Measurements from ENCODE around the gene SRSF3.
A peak's percentile ranks its signal among the peaks of the same experiment; 100 is the strongest.
"Not testable (repeated sequence)": the region's sequence is repeated elsewhere in the genome, so short reads cannot be mapped to it uniquely, and the experiment has no call there.

The SRSF3 gene

DNA sequence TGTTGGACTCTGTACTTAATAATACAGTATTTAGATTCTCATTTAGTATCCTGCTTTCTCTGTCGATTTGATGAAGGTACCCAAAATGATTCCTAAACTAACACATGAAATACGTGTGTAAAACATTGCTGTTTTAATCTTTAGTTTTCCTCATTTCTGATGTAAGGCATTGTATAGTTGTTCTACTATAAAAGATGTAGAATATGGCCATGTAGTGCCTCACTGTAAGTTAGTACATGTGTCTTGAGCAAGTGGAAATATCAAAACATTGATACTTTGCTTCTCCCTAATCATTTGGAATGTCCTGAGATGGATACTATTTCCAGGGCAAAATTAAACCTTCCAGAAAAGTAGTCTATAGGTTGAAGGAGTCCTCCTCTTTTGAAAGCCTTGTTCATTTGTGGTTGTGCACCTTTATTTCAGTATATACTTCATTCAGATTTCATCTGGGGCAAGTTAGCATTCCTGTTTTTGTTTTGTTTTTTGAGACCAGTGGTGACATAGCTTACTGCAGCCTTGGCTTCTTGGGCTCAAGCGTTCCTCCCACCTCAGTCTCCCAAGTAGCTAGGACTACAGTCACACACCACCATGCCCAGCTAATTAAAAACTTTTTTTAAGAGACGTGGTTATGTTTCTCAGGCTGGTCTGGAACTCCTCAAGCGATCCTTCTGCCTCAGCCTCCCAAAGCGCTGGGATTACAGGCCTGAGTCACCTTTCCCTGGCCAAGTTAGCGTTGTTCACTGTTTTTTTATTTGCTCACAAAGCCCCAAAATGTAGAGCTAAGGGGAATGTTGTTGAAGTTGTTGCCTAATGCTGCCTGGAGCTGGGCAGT, 11.6 kb downstream of the SRSF3 start:
- no peak for DNase-seq

DNA sequence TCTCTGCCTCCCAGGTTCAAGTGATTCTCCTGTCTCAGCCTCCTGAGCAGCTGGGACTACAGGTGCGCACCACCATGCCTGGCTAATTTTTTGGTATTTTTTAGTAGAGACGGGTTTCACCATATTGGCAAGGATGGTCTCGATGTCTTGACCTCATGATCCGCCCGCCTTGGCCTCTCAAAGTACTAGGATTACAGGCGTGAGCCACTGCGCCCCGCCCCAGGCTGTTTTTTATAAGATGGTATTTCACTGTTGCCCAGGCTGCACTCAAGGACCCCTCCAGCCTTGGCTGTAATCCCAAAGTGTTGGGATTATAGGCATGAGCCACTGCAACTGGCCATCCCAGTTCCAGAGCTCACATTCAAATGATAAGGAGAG, 13.1 kb downstream of the SRSF3 start:
- not testable (repeated sequence) for DNase-seq

DNA sequence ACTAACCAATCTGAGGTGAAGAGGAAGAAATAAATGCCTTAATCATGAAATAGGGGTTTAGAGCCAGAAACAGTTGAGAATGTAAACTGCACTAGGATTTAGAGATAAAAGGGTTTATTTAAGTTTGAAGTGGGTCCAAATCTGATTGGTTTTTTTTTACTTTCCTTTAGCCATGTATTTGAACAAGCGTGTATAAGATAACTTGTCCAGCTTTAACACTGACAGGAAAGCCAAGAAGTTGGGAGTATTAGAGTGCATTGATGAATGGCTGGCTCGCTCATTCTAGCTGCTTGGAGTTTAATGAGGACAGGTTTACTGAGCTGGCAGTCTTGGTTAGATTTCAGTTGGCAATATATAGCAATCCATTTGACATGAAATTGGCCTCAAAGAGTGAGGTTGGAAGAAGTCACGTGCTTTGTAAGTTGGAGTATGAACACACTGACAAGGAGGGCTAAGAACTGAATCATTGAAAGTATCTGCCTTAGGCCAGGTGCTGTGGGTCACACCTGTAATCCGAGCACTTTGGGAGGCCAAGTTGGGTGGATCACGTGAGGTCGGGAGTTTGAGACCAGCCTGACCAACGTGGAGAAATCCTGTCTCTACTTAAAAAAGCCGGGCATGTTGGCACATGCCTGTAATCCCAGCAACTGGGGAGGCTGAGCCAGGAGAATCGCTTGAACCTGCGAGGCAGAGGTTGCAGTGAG, 13.7 kb downstream of the SRSF3 start:
- DNase-seq = no peak

DNA sequence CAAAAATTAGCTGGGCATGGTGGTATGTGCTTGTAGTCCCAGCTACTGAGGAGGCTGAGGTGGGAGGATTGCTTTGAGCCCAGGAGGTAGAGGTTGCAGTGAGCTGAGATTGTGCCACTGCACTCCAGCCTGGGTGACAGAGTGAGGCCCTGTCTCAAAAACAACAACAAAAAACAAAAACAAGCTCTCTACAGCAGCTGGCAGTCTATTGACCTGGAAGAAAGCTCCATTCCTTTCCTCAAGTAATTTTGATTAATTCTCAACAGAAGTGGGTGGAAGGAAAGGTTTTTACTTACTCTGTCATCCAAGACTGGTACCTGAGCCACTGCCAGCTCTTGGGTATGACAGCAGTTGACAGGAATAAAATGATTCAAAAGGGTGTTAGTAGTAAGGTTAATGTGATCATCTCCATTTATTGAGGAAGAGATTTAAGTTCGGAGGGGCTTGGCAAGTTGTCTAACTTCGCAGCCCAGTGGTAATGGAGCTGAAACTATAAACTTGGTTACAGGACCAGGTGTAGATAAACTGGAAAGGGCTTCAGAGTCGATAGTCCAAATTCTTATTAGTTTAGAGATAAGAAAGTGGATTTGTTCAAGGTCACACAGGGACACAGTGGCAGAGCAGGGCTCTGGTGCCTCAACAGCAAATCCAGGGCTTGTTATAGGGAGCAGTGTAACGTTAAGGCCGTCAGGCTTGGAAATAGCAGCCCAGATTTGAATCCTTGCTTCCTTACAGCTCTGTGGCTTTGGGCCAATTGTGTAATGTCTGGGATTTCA, 14.8 kb downstream of the SRSF3 start:
- DNase-seq = no peak

DNA sequence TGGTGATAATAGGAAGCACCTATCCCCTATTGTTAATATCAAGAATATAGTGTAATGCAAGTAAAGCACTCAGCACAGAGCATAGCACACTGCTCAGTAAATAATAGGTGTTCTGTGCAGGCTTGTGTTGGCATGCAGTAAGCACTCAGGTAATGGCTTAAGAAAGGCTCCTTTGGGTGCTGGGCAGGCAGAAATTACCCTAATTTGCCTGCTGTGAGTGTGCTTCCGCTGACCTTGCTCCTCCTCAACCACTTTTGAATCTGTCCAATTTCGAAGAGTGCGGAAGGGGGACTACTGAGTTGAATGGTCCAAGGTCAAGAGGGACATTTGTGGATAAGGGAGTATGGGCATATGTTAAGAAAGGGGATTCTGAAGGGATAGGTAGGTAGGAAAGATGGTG, 15.4 kb downstream of the SRSF3 start:
- DNase-seq = no peak

DNA sequence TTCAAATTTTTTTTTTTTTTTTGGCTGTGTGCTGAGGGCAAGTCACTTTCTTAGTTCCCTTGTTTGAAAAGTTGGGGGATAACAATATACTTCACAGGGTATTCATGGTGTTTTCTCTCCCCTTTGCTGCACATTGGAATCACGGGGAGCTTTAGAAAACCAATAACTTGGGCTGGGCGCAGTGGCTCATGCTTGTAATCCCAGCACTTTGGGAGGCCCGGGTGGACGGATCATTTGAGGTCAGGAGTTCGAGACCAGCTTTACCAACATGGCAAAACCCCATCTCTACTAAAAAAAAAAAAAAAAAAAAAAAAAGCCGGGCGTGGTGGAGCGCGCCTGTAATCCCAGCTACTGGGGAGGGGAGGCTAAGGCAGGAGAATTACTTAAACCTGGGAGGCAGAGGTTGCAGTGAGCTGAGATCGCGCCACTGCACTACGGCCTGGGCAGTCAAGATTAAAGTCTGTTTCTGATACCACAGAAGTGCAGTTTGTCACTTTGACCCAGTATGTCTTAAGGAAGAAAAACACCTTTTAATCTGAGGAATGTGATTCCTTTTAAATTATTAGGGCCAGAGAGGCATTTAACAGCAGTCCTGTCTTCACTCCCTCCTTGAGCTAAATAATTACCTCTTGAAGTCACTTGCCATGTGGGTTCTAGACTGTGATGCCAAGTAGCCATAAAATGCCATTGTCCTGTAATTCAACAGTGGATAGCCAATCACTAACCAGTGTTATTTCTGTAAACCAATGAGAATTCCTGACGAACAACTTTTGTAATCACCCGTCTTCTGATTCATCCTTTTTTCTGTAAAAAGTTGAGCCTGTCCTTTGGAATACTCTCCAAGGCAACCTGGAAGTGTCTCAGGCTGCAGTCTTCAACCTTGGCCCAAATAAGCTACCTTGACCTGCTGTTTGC, 16.1 kb downstream of the SRSF3 start:
- no peak for DNase-seq

DNA sequence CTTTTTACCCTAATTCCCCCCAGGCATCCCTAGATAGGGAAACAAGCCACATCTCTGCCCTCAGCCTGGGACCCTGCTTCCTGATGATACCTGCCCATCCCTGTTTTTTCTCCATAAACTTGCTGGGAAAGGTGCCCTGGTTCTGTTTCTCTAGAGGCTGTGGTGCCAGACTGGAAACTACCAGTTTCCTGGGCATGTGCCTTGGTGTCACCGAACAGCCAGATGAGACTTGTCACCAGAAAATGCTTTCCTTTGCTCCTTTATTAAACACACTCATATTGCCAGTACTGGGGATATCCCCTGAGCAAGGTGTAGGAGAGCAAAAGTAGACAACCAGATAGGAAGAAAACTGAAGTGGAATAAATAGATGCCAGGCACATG, 16.8 kb downstream of the SRSF3 start:
- no peak for DNase-seq

DNA sequence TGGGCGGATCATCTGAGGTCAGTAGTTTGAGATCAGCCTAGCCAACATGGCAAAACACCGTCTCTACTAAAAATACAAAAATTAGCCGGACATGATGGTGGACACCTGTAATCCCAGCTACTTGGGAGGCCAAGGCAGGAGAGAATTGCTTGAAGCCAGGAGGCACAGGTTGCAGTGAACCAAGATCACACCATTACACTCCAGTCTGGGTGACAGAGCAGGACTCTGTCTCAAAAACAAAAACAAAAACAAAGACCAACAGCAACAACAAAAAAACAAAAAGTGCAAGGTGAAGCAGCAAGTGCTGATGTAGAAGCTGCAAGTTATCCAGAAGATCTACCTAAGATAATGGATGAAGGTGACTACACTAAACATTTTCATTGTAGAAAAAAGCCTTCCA, 17.5 kb downstream of the SRSF3 start:
- not testable (repeated sequence) for DNase-seq

DNA sequence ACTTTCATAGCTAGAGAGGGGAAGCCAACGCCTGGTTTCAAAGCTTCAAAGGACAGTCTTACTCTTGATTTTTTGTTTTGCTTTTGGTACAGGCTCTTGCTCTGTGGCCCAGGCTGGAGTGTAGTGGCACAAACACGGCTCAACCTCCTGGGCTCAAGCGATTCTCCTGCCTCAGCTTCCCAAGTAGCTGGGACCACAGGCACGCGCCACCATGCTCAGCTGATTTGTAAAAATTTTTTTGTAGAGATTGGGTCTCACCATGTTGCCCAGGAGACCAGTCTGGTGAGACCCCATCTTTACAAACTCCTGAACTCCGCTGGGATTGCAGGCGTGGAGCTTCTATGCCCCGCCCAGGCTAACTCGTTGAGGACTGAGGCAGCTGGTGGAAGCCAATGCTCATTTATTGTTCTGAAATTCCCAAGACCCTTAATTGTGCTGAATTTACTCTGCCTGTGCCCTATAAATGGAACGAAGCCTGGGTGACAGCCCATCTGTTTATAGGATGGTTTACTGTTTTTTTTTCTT, 18.0 kb downstream of the SRSF3 start:
- no peak for DNase-seq

DNA sequence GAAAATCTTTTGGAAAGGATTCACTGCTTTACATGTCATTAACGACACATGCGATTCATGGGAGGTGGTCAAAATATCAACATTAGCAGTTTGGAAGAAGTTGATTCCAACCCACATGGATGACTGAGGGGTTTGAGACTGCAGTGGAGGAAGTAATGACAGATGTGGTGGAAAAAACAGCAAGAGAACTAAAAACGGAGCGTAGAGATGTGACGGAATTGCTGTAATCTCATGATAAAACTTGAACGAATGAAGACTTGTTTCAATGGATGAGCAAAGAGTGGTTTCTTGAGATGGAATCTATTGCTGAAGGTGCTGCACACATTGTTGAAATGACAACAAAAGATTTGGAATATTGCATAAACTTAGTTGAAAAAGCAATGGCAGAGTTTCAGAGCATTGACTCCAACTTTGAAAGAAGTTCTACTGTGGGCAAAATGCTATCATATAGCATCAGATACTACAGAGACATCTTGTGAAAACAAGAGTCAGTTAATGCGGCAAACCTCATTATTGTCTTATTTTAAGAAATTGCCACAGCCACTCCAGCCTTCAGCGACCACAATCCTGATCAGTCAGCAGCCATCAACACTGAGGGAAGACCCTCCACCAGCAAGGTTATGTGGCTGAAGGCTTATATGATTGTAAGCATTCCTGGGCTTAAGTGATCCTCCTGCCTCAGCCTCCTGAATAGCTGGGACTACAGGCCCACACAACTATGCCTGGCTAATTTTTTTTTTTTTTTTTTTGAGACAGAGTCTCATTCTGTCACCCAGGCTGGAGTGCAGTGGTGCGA, 19.2 kb downstream of the SRSF3 start:
- DNase-seq = no peak

DNA sequence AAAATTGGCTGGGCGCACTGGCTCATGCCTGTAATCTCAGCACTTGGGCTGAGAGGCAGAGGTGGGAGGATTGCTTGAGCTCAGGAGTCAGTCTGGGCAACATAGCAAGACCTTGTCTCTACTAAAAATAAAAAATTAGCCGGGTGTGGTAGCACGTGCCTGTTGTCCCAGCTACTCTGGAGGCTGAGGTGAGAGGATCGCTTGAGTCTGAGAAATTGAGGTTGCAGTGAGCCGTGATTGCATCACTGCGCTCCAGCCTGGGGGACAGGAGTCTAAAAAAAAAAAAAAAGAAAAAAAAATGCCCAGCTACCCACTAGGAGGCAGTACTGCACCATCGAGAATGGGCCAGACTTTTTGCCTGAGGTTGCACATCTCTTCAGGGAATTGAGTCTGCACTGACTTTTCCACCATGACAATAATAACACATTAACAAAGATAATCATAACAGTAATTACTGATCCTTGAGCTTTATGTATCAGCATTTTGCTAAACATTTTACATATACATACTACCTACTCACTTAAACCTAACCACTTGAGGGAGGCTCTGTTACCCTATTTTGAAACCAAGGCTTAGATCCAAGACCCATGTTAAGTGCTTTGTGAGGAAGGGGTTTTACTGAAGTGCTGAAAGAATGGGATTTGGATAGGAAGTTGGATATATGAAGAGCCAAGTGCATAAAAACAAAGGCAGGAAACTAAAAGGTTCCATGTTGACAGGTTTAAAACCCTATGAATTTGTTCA, 21.0 kb downstream of the SRSF3 start:
- DNase-seq = peak; percentile 82

DNA sequence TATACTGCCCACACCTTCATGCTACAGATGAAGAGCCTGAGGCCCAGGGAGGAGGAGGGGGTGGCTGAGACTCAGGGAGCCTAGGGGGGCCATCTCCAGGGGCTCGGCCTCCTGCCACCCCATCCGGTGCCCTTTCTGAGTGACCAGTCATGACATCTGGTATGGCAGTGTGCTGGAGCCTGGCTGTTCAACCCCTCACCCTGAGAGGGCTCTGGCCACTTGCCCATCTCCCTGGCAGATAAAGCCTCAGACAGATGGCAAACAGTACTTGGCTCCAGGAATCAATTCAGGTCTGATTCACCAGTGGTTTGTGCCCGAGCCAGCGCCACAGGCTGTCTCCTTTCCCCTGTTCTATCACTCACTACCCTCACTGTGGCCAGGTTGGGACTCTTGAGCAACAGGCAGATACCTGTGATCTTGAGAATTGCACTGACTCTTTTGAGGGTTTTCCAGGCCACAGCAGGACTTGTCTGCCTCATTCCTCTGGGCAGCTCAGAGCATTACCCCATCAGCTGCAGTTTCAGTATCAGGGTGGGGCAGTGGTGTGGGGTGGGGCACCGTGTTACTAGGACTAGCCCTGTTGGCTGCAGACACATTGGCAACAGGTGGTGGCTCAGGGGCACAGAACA, 22.8 kb downstream of the SRSF3 start:
- DNase-seq = peak; percentile 54

DNA sequence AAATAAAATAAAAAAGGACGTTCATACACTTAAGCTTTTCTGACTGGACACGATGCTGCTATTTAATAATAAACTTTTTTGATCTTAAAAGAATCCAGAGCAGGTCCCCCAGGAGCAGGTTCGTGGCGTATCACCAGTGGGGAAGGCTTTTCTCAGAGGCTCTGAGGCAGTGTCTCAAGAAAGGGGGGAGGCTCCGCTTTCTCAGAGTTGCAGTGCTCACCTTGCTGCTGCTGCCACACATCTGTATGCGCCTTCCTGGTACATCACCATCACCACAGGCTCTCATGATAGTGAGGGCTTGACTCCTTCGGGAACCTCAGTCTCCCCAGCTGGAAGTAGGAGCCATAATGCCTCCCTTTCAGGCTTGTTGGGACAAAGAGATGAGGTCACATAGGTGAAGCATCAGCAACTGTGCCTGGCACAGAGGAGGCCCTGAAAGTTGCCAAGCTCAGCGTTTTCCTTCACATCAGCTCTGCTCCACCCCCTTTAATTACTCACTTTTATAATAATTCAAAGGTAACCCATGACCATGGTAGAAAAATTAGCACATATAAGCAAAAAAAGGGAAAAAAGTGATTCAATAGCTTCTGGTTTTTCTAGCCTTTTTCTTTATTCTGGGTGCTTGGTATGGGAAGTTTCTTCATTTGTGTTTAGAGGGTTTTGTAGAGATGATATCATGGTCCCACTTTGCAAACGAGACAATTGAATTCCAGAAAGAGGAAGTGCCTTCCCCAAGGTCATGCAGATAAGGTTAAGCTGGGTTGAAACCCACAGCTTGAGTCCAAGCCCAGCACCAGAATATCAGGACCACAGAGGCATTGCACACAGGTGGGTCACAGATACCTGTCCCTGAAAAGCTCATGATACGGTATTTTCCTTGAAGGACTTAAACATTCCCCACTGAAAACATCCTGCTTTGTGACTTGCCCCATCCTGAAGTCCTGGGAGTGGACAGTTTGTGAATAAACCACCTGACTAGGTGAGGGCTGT, 24.5 kb downstream of the SRSF3 start:
- peak; percentile 78 for DNase-seq

DNA sequence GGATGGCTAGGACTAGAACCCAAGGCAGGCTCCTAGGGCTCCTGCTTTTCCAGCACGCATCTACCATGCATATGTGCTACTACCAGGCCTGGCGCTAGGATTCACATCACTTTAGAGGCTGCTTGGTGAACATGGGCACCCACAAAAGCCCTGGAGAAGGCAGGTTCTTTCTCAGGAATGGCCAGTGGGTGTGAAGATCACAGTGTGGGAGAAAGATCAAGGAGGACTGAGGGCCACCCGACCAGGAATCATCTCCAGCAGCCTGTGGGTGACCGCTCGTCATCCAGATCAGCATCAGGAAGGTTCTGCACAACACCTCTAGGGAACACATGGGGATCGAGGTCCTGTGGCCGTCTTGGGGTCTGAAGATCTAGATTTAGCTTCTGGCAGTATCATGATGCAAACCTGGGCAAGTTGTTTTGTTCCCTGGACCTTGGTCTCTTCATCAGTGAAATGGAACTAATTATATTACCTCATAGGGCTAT, 27.3 kb downstream of the SRSF3 start:
- DNase-seq = no peak

DNA sequence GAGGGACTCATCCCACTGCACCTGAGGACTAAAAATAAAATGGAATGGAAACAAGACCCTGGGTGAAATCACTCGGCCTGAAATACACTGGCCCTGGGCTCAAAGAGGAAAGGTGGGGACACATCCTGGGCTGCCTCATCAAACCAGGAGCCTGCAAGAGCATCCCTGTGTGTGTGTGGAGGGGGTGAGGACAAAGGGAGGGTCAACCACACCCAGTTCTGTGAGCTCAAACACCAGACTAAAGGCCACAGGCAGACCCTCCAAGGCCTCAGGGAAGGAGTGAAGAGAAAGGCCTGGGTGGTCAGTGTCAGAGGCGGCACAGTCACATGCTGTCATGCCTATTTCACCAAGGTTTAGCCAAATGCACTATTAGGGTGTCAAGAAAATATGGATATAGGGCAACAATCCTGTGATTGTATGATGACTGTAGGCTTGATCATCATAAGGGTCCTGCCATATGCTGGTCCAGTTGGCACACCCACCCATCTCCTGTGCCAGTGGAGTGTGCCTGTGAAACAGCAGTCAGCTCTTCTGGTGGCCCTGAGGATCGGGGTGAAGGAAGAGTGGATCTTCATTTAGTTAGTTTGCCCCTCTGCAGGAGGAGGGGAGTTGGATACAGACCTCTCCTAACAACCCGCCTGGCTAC, 28.9 kb downstream of the SRSF3 start:
- DNase-seq = no peak

DNA sequence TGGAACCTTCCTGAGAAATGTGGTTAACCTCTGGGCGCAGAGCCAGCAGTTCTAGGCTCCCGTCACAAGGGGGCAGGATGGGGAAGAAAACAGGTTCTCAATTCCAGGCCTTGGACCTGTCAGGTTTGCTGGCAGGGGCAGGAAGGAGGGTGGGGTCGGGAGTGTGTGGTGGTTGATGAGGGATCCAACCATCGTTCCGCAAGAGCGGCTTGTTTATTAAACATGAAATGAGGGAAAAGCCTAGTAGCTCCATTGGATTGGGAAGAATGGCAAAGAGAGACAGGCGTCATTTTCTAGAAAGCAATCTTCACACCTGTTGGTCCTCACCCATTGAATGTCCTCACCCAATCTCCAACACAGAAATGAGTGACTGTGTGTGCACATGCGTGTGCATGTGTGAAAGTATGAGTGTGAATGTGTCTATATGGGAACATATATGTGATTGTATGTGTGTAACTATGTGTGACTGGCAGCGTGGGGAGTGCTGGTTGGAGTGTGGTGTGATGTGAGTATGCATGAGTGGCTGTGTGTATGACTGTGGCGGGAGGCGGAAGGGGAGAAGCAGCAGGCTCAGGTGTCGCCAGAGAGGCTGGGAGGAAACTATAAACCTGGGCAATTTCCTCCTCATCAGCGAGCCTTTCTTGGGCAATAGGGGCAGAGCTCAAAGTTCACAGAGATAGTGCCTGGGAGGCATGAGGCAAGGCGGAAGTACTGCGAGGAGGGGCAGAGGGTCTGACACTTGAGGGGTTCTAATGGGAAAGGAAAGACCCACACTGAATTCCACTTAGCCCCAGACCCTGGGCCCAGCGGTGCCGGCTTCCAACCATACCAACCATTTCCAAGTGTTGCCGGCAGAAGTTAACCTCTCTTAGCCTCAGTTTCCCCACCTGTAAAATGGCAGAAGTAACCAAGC, 29.6 kb downstream of the SRSF3 start:
- DNase-seq = peak; percentile 90

Measured in hematopoietic multipotent progenitor cell treated with erythropoietin and hydrocortisone succinate and interleukin-3 and kit ligand, for 4 days (in vitro differentiated cells).